GM12865 (cell line): Measurements from ENCODE around the gene MSRB1.
A peak's percentile ranks its signal among the peaks of the same experiment; 100 is the strongest.
"Not testable (repeated sequence)": the region's sequence is repeated elsewhere in the genome, so short reads cannot be mapped to it uniquely, and the experiment has no call there.

ENCODE experiments used
- DNase-seq: peaks from one replicate; pipeline ENCODE4 v3.0.0; 2010; ENCODE audit warnings: low read depth
- H3K4me3 ChIP-seq: 2 replicates; pipeline ENCODE4 v1.5.1; 2011; ENCODE audit warnings: mild to moderate bottlenecking, low read depth, low read length, control low read depth
- CTCF ChIP-seq: IDR thresholded peaks from 2 replicates; pipeline ENCODE4 v1.5.1; 2011; ENCODE audit warnings: low read length, control low read depth, low read depth, inconsistent platforms; ENCODE audit not compliant: insufficient read depth; ENCODE audit errors: missing control alignments

The MSRB1 gene

DNA sequence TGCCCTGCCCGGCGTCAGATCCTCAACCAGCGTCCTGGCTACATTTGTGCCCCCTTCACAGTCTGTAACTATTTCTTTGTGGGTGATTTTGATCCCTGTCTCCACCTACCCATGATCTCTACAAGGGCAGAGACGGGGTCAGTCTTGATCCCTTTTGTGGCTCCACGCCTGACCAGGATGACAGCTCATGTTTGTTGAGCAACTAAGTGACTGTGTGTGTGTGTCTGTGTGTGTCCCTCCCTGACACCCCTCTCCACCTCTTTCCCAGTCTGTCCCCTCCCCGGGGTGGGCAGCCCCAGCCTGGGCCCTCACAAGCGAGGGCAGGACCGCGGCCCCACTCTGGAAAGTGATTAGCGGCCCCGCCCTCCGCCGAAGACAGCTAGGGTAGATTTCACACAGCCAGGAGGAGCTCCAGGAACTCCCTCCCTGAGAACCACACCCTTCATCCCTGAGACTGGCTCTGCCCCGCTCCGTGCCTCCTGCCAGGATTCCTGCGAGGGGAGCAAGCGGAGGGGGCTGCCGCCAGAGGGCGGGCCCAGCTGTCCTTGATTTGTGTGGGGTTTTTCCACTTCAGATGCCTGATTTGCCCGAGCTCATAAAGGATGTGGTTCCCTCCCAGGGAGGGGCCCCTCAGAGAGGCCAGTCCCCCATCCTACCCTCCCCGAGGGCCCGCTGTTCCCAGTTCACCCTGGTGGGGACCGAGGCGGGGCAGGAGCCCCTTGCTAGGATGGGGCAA is 19.5 kb downstream of the MSRB1 start:
- H3K4me3 ChIP-seq: no peak overlapping the region
- DNase-seq: no peak
- TF ChIP-seq CTCF: no peak

- no peak for TF ChIP-seq CTCF
Observed at GRCh38 chr16:1922357-1922756, 20.6 kb downstream of the MSRB1 start.

GRCh38 chr16:1920727-1921171 is 22.2 kb downstream of the MSRB1 start:
- DNase-seq: peak; percentile 29
- H3K4me3 ChIP-seq: no peak overlapping the region
- no peak for TF ChIP-seq CTCF

More at GRCh38 chr16:1922357-1922756, 20.6 kb downstream of the MSRB1 start:
- no peak overlapping the region for H3K4me3 ChIP-seq
- DNase-seq: no peak

GRCh38 chr16:1920122-1920521 is 22.9 kb downstream of the MSRB1 start:
- H3K4me3 ChIP-seq, DNase-seq: not testable (repeated sequence)

DNA sequence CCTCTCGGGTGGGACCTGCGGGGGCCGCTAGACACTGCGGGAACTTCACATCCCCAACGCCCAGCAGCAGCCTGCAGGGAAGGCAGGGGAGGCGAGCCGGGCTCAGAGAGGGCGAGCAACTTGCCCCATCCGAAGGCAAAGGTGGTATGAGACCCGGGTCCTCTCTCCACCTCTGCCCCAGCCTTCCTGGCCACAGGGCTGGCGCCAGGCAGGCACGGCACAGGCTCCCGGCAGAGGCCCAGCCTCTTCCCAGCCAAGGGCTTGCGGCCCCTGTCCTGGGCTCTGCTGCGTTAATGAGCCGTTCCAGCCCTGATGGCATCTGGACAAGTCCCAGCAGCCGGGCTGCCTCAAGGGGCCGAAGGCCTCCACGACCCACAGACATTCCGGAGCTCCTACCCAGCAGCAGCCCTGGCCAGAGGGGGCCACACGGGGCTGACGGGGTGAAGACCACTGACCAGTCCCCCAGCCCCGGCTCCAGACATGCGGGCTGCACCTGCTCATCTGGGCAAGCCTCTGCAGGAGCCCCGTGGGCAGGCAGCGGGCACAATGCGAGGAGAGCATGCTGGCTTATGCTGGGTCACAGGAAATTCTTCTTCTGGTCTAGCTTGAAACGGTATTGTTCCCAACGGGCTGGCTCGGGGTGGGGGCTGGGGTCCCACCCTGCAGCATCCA is 23.5 kb downstream of the MSRB1 start:
- no peak overlapping the region for H3K4me3 ChIP-seq
- TF ChIP-seq CTCF: no peak
- DNase-seq: no peak

- no peak within 1 kb of the TSS for H3K4me3 ChIP-seq
- TF ChIP-seq CTCF: no peak
- no peak for DNase-seq
Observed at GRCh38 chr16:1918351-1919326, 24.4 kb downstream of the MSRB1 start, which contains the start of gene HS3ST6. HS3ST6 (minus strand) TSS chr16:1918415; CDS start chr16:1918323, 92 bp downstream.
